Lower leg skin (tissue), 3 donors: ENCODE data around the gene GPC4.

Source experiments
- POLR2A ChIP-seq, 2 donors: fragments of 450-650 bp; IDR thresholded peaks; one replicate each; pipeline ENCODE4 v1.6.1; 2016 to 2017; ENCODE audit warnings: antibody characterized with exemption in 2 of 2, mild to moderate bottlenecking in 1 of 2, moderate library complexity in 1 of 2
- TF ChIP-seq, protein P1 (sequence below), 3 donors: fragments of 450-650 bp; IDR thresholded peaks; one replicate each; pipeline ENCODE4 v1.5.1; 2016; ENCODE audit warnings: antibody characterized with exemption in 3 of 3, mild to moderate bottlenecking in 3 of 3, moderate library complexity in 2 of 3

- TF ChIP-seq, protein P1, sequence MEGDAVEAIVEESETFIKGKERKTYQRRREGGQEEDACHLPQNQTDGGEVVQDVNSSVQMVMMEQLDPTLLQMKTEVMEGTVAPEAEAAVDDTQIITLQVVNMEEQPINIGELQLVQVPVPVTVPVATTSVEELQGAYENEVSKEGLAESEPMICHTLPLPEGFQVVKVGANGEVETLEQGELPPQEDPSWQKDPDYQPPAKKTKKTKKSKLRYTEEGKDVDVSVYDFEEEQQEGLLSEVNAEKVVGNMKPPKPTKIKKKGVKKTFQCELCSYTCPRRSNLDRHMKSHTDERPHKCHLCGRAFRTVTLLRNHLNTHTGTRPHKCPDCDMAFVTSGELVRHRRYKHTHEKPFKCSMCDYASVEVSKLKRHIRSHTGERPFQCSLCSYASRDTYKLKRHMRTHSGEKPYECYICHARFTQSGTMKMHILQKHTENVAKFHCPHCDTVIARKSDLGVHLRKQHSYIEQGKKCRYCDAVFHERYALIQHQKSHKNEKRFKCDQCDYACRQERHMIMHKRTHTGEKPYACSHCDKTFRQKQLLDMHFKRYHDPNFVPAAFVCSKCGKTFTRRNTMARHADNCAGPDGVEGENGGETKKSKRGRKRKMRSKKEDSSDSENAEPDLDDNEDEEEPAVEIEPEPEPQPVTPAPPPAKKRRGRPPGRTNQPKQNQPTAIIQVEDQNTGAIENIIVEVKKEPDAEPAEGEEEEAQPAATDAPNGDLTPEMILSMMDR (IDR thresholded peaks at IDR 0.05): no peak
- TF ChIP-seq POLR2A (IDR thresholded peaks at IDR 0.05): no peak
Measured at GRCh38 chrX:133440797-133441163, 25.5 kb upstream of the GPC4 start.
